Neuronal stem cell (in vitro differentiated cells): ENCODE results near the gene GRK1.

Experiments
- DNase-seq: peaks from one replicate; pipeline ENCODE4 v3.0.0-alpha.2; 2013; ENCODE audit warnings: low spot score
- H2AFZ ChIP-seq: one replicate; pipeline ENCODE4 v1.6.1; 2013; ENCODE audit warnings: mild to moderate bottlenecking, low read length, inconsistent platforms
- H2AK5ac ChIP-seq: 2 replicates; pipeline ENCODE4 v1.6.1; 2013; ENCODE audit warnings: low read depth, mild to moderate bottlenecking, inconsistent platforms, low read length, moderate library complexity, mixed read lengths
- H2BK120ac ChIP-seq: 2 replicates; pipeline ENCODE4 v1.6.1; 2013; ENCODE audit warnings: low read depth, mild to moderate bottlenecking, inconsistent platforms, low read length, moderate library complexity, mixed read lengths
- H2BK12ac ChIP-seq: one replicate; pipeline ENCODE4 v1.6.1; 2013; ENCODE audit warnings: low read length, inconsistent platforms
- H2BK15ac ChIP-seq: 2 replicates; pipeline ENCODE4 v1.6.1; 2013; ENCODE audit warnings: mild to moderate bottlenecking, low read length, inconsistent platforms, mixed read lengths
- H2BK5ac ChIP-seq: one replicate; pipeline ENCODE4 v1.6.1; 2013; ENCODE audit warnings: inconsistent platforms, mild to moderate bottlenecking, low read length, moderate library complexity
- H3K14ac ChIP-seq: one replicate; pipeline ENCODE4 v1.6.1; 2013; ENCODE audit warnings: low read length, inconsistent platforms
- H3K18ac ChIP-seq: 2 replicates; pipeline ENCODE4 v1.6.1; 2013; ENCODE audit warnings: low read length, inconsistent platforms
- H3K23ac ChIP-seq: 2 replicates; pipeline ENCODE4 v1.6.1; 2013; ENCODE audit warnings: low read depth, mild to moderate bottlenecking, mixed read lengths, low read length, inconsistent platforms; ENCODE audit not compliant: poor library complexity
- H3K27ac ChIP-seq: replicated peaks from 3 replicates; pipeline ENCODE4 v1.5.1; 2013; ENCODE audit warnings: low read length, inconsistent platforms
- H3K27me3 ChIP-seq, 3 experiments: 2 replicates each; pipeline ENCODE4 v1.6.1; 2013; ENCODE audit warnings: low read length in 3 of 3, mild to moderate bottlenecking in 2 of 3, inconsistent platforms in 1 of 3, low read depth in 1 of 3, mixed read lengths in 1 of 3, moderate library complexity in 1 of 3; ENCODE audit not compliant: control insufficient read depth in 3 of 3, insufficient read depth in 3 of 3
- H3K36me3 ChIP-seq, 2 donors: replicated peaks in 1 of 2; 2 replicates each; pipeline ENCODE4 v1.6.1; 2013; ENCODE audit warnings: low read length in 2 of 2; ENCODE audit not compliant: control insufficient read depth in 2 of 2, insufficient read depth in 2 of 2
- H3K4ac ChIP-seq: 2 replicates; pipeline ENCODE4 v1.6.1; 2013; ENCODE audit warnings: inconsistent platforms, mild to moderate bottlenecking, low read length, moderate library complexity
- H3K4me1 ChIP-seq, 2 donors: 1 replicate in 1 of 2; 2 replicates in 1 of 2; pipeline ENCODE4 v1.6.1; 2013; ENCODE audit warnings: low read length in 2 of 2, low read depth in 1 of 2; ENCODE audit not compliant: control insufficient read depth in 2 of 2, insufficient read depth in 1 of 2
- H3K4me2 ChIP-seq: one replicate; pipeline ENCODE4 v1.6.1; 2013; ENCODE audit warnings: mild to moderate bottlenecking, low read length, inconsistent platforms; ENCODE audit not compliant: insufficient read depth, poor library complexity, severe bottlenecking
- H3K4me3 ChIP-seq, 2 donors: 2 replicates each; pipeline ENCODE4 v1.5.1; 2013; ENCODE audit warnings: low read length in 2 of 2, mild to moderate bottlenecking in 2 of 2, inconsistent platforms in 1 of 2, moderate library complexity in 1 of 2
- H3K79me1 ChIP-seq: one replicate; pipeline ENCODE4 v1.6.1; 2013; ENCODE audit warnings: low read depth, mild to moderate bottlenecking, inconsistent platforms, low read length, moderate library complexity
- H3K9ac ChIP-seq: one replicate; pipeline ENCODE4 v1.6.1; 2013; ENCODE audit warnings: mild to moderate bottlenecking, low read depth, low read length, inconsistent platforms; ENCODE audit not compliant: poor library complexity
- H3K9me3 ChIP-seq, 2 donors: replicated peaks in 1 of 2; 2 replicates each; pipeline versions ENCODE3 to v1.6.1; 2013; ENCODE audit warnings: low read length in 2 of 2, mild to moderate bottlenecking in 2 of 2, inconsistent platforms in 1 of 2, low read depth in 1 of 2, mixed read lengths in 1 of 2, moderate library complexity in 1 of 2; ENCODE audit not compliant: control insufficient read depth in 2 of 2, insufficient read depth in 1 of 2
- H4K8ac ChIP-seq: one replicate; pipeline ENCODE4 v1.6.1; 2013; ENCODE audit warnings: low read depth, mild to moderate bottlenecking, inconsistent platforms, low read length, moderate library complexity
- H4K91ac ChIP-seq: one replicate; pipeline ENCODE4 v1.6.1; 2013; ENCODE audit warnings: low read length, low read depth, mild to moderate bottlenecking, inconsistent platforms; ENCODE audit not compliant: poor library complexity
- WGBS, 2 donors: extraction: QIAGEN DNeasy Blood & Tissue Kit; methylation state at CpG; one replicate each; pipeline ENCODE4 v1.1.7; 2013; ENCODE audit warnings: missing lambda C conversion rate in 2 of 2, mixed read lengths in 1 of 2; ENCODE audit not compliant: insufficient read length in 2 of 2, insufficient replicate concordance in 1 of 2; ENCODE audit errors: extremely low coverage in 2 of 2; 5-methylcytosine and 5-hydroxymethylcytosine counted together

Gene GRK1

GRCh38 chr13:113786262-113786841 is 119.3 kb downstream of the GRK1 start:
- Histone ChIP-seq H3K4me2 (no peak overlapping the region), H3K79me1 (no peaks in the 10 kb centered on the region), H3K27ac (no peak overlapping the region), H3K18ac (no peak overlapping the region), H3K9ac (peak overlapping the region; percentile 57), H3K4me1 (peaks cover 0 to 4% of the 10 kb centered on the region in 2 donors), H3K14ac (no peak overlapping the region), H4K91ac (no peak overlapping the region), H2BK12ac (no peak overlapping the region), H4K8ac (no peak overlapping the region), H2AK5ac (no peak overlapping the region), H3K9me3 (peaks cover 4 to 9% of the 10 kb centered on the region in 2 donors), H2BK5ac (no peak overlapping the region), H3K36me3 (peaks cover 0 to 2% of the 10 kb centered on the region in 2 donors), H2AFZ (no peak overlapping the region), H2BK120ac (no peak overlapping the region), H3K4ac (no peak overlapping the region), H3K4me3 (peak overlapping the region in 1 of 2 donors; percentile 52), H3K23ac (peak overlapping the region; percentile 25), H3K27me3 (peaks cover 0 to 25% (median 0%) of the 10 kb centered on the region in 3 experiments), H2BK15ac (no peak overlapping the region)
- DNase-seq: no peak
- WGBS, 2 donors: no CpG with 5 or more reads among the region's 17 CpGs
